B cell (primary cell): ENCODE data around the gene BLCAP. TPM values are rescaled to one million over a fixed set of nuclear protein-coding genes. Genes with fewer than 3 reads are reported as not detected.

Source experiments
- ATAC-seq: fragments of 200-7000 bp; cut with Tn5 transposase; one replicate; pipeline ENCODE4 v1.10.0; 2021; ENCODE audit warnings: low read depth, mild to moderate bottlenecking, moderate number of reproducible peaks, moderate library complexity
- CTCF ChIA-PET: fragments of 350-600 bp; sonication (Branson Sonifier 250); formaldehyde crosslinking; loops from one replicate; lab custom pipeline; 2021; ENCODE audit warnings: antibody characterized with exemption, inconsistent platforms; lab: Charles Lee
- POLR2A ChIA-PET: fragments of 350-600 bp; sonication (Branson Sonifier 250); formaldehyde crosslinking; loops from one replicate; lab custom pipeline; 2021; ENCODE audit warnings: antibody characterized with exemption; lab: Charles Lee
- DNase-seq: peaks from one replicate; pipeline ENCODE4 v3.0.0; 2013
- H2AFZ ChIP-seq: 2 replicates; pipeline ENCODE4 v1.6.1; 2012; ENCODE audit warnings: mild to moderate bottlenecking, low read depth, low read length; ENCODE audit not compliant: insufficient read depth, poor library complexity, severe bottlenecking
- H3K27ac ChIP-seq, 2 donors: 1 replicate in 1 of 2; 2 replicates in 1 of 2; pipeline ENCODE4 v1.5.1; 2012 to 2013; ENCODE audit warnings: low read length in 2 of 2, mild to moderate bottlenecking in 2 of 2, moderate library complexity in 1 of 2
- H3K27me3 ChIP-seq, 4 experiments: fragments of 200-600 bp in 1 of 4; sonication (generic) in 1 of 4; replicated peaks in 1 of 4; 1 replicate in 2 of 4; 2 replicates in 2 of 4; pipeline versions ENCODE4 v1.6.1 to v1.7.0; 2013 to 2016; ENCODE audit warnings: low read length in 3 of 4, mild to moderate bottlenecking in 2 of 4, mixed read lengths in 1 of 4, moderate library complexity in 1 of 4; ENCODE audit not compliant: insufficient read depth in 4 of 4, control insufficient read depth in 3 of 4; ENCODE audit errors: control extremely low read depth in 1 of 4
- H3K36me3 ChIP-seq, 2 experiments: replicated peaks in 1 of 2; 1 replicate in 1 of 2; 2 replicates in 1 of 2; pipeline versions ENCODE4 v1.6.1 to v1.7.1; 2013; ENCODE audit warnings: low read length in 1 of 2; ENCODE audit not compliant: insufficient read depth in 2 of 2, control insufficient read depth in 1 of 2; ENCODE audit errors: control extremely low read depth in 1 of 2, extremely low read depth in 1 of 2
- H3K4me1 ChIP-seq, 2 donors: fragments of 200-600 bp in 1 of 2; sonication (generic) in 1 of 2; 1 replicate in 1 of 2; 2 replicates in 1 of 2; pipeline versions ENCODE4 v1.5.1 to v1.6.1; 2013 to 2017; ENCODE audit warnings: low read length in 2 of 2; ENCODE audit not compliant: control insufficient read depth in 2 of 2, insufficient read depth in 2 of 2
- H3K4me2 ChIP-seq: replicated peaks from 2 replicates; pipeline ENCODE3; 2012; ENCODE audit warnings: mild to moderate bottlenecking, low read depth, low read length; ENCODE audit not compliant: poor library complexity, severe bottlenecking
- H3K4me3 ChIP-seq, 5 experiments: fragments of 200-600 bp in 1 of 5; sonication (generic) in 1 of 5; 1 replicate in 3 of 5; 2 replicates in 2 of 5; pipeline versions ENCODE4 v1.5.1 to v1.7.0; 2011 to 2016; ENCODE audit warnings: low read length in 4 of 5, mild to moderate bottlenecking in 4 of 5, low read depth in 2 of 5, control low read depth in 1 of 5, moderate library complexity in 1 of 5; ENCODE audit not compliant: insufficient read depth in 1 of 5; ENCODE audit errors: control extremely low read depth in 1 of 5, extremely low read depth in 1 of 5
- H3K79me2 ChIP-seq: fragments of 200-600 bp; sonication (generic); one replicate; pipeline ENCODE4 v1.6.0; 2016; ENCODE audit warnings: low read length; ENCODE audit not compliant: control insufficient read depth, insufficient read depth
- H3K9ac ChIP-seq: fragments of 200-600 bp; sonication (generic); 2 replicates; pipeline ENCODE4 v1.6.1; 2017; ENCODE audit warnings: mild to moderate bottlenecking, low read length, moderate library complexity
- H3K9me3 ChIP-seq, 3 donors: one replicate each; pipeline versions ENCODE4 v1.6.1 to v1.7.1; 2013; ENCODE audit warnings: low read length in 2 of 3; ENCODE audit not compliant: control insufficient read depth in 2 of 3, insufficient read depth in 1 of 3; ENCODE audit errors: control extremely low read depth in 1 of 3
- H4K20me1 ChIP-seq: 2 replicates; pipeline ENCODE4 v1.6.0; 2012; ENCODE audit warnings: mild to moderate bottlenecking, low read length; ENCODE audit not compliant: insufficient read depth, control insufficient read depth, poor library complexity, severe bottlenecking
- H3K27ac Mint-ChIP-seq: one replicate; pipeline ENCODE4 v1.8.0; 2021; ENCODE audit warnings: mixed read lengths
- H3K27me3 Mint-ChIP-seq: one replicate; pipeline ENCODE4 v1.8.0; 2021; ENCODE audit warnings: mixed read lengths
- H3K4me1 Mint-ChIP-seq: one replicate; pipeline ENCODE4 v1.8.0; 2021; ENCODE audit warnings: mixed read lengths
- H3K4me3 Mint-ChIP-seq: one replicate; pipeline ENCODE4 v1.8.0; 2021; ENCODE audit warnings: mixed read lengths
- H3K9me3 Mint-ChIP-seq: one replicate; pipeline ENCODE4 v1.8.0; 2022; ENCODE audit warnings: mixed read lengths; ENCODE audit not compliant: insufficient read depth
- CTCF ChIP-seq: fragments of 200-600 bp; IDR thresholded peaks from one replicate; pipeline ENCODE4 v1.8.0; 2022; ENCODE audit warnings: antibody characterized with exemption, mild to moderate bottlenecking
- EZH2 ChIP-seq: IDR thresholded peaks from 2 replicates; pipeline ENCODE4 v1.6.1; 2012; ENCODE audit warnings: borderline replicate concordance, low read depth, mild to moderate bottlenecking, moderate library complexity, low read length; ENCODE audit not compliant: insufficient read depth, poor library complexity, severe bottlenecking
- WGBS: methylation state at CpG from one replicate; pipeline ENCODE4 v1.1.5; 2013; ENCODE audit warnings: missing lambda C conversion rate; ENCODE audit not compliant: insufficient coverage; 5-methylcytosine and 5-hydroxymethylcytosine counted together
- intact Hi-C: fragments of 100-400 bp; cut with micrococcal nuclease; formaldehyde crosslinking; loops from one replicate; pipeline ENCODE4 v1.10.0; 2022
- polyA plus RNA-seq: library from polyadenylated mRNA; depleted of rRNA; stranded (reverse); fragments of >200 nt; gene quantifications from 2 replicates; pipeline ENCODE4 v1.2.3, GENCODE V29; 2012
- total RNA-seq, 2 donors: library from RNA; stranded (reverse); fragments of 120-200 nt in 1 of 2; gene quantifications; 1 replicate in 1 of 2; 2 replicates in 1 of 2; pipeline versions ENCODE4 v1.2.3 to v1.2.4, GENCODE V29; 2013 to 2022

Gene BLCAP
- total and polyA plus RNA-seq, 2 donors (not counting 1 experiment from before 2014, with no cell fraction given) = 56.2 to 188 TPM

- no peak overlapping the region for H3K27ac Mint-ChIP-seq
These were observed 46.8 kb downstream of the BLCAP start for GRCh38 chr20:37480919-37481318.

More at GRCh38 chr20:37480919-37481318, 46.8 kb downstream of the BLCAP start:
- Histone ChIP-seq H3K27ac (no peak overlapping the region), H4K20me1 (no peaks in the 10 kb centered on the region), H3K4me1 (no peaks in the 10 kb centered on the region), H3K4me2 (no peak overlapping the region), H3K79me2 (no peaks in the 10 kb centered on the region), H3K36me3 (no peaks in the 10 kb centered on the region), H3K4me3 (no peak overlapping the region), H3K27me3 (peaks cover 0 to 7% (median 2%) of the 10 kb centered on the region in 4 experiments), H3K9ac (no peak overlapping the region), H3K9me3 (peaks cover 0 to 3% (median 2%) of the 10 kb centered on the region in 3 donors), H2AFZ (no peak overlapping the region)
- ChIA-PET POLR2A (no interaction called here), CTCF (no interaction called here)
- no peak overlapping the region for H3K4me3 Mint-ChIP-seq
- TF ChIP-seq CTCF (no peak), EZH2 (no peak)
- peaks cover 40% of the 10 kb centered on the region for H3K27me3 Mint-ChIP-seq
- no peaks in the 10 kb centered on the region for H3K9me3 Mint-ChIP-seq
- intact Hi-C loops = no loop called here
- 100% methylated on average over 1 of the region's 1 CpG for WGBS
- H3K4me1 Mint-ChIP-seq = no peaks in the 10 kb centered on the region
- DNase-seq (no peak), ATAC-seq (no peak)
